Measurements from ENCODE around the gene CDC73. TPM values are rescaled to one million over a fixed set of nuclear protein-coding genes. Genes with fewer than 3 reads are reported as not detected.

CDC73 gene
- total and polyA plus RNA-seq, 2 of the 13 experiments (the other 11 are each of a cell fraction or from before 2014, with no cell fraction given): 20.2 to 26.3 TPM

DNA sequence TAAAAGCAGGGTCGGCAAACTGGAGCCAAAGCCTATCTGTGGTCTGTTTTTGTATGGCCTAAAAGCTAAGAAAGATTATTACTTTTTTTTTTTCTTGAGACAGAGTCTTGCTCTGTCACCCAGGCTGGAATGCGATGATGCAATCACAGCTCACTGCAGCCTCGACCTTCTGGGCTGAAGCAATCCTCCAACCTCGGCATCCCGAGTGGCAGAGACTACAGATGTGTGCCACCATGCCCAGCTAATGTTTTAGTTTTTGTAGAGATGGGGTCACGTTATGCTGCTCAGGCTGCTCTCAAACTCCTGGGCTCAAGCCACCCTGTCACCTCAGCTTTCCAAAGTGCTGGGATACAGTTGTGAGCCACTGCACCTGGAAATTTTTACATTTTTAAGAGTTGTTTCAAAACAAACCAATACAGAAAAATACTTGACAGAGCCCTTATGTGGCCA is 10.2 kb upstream of the CDC73 start (continued):
- TF ChIP-seq PRDM15 (CRISPR knock-in tag; IDR thresholded peaks at IDR 0.05) (no peak), KLF16 (CRISPR knock-in tag; IDR thresholded peaks at IDR 0.05) (no peak; a peak in 1 of 4 replicates), PCBP1 (IDR thresholded peaks at IDR 0.05; ENCODE audit: borderline replicate concordance, low read depth, low read length) (no peak), ZNF768 (CRISPR knock-in tag; IDR thresholded peaks at IDR 0.05) (no peak), RBM22 (optimal IDR thresholded peaks at IDR 0.05; ENCODE audit: low read length) (no peak), ZNF12 (CRISPR knock-in tag; IDR thresholded peaks at IDR 0.05) (no peak), ZFX (CRISPR knock-in tag; IDR thresholded peaks at IDR 0.05; ENCODE audit: low read depth) (no peak), RFX3 (CRISPR knock-in tag; IDR thresholded peaks at IDR 0.05) (no peak), NFRKB (IDR thresholded peaks at IDR 0.05) (no peak), FOXA3 (CRISPR knock-in tag; IDR thresholded peaks at IDR 0.05) (peak; percentile 39; the same call in 1 of the 2 replicates), RXRB (CRISPR knock-in tag; IDR thresholded peaks at IDR 0.05; ENCODE audit: borderline replicate concordance) (peak; percentile 45; the same call in 1 of the 2 replicates), PPARG (CRISPR knock-in tag; conservative IDR thresholded peaks at IDR 0.05) (no peak), KLF9 (CRISPR knock-in tag; IDR thresholded peaks at IDR 0.05; ENCODE audit: low read depth) (no peak), ZNF556 (CRISPR knock-in tag; IDR thresholded peaks at IDR 0.05; ENCODE audit: borderline replicate concordance) (no peak), HBP1 (CRISPR knock-in tag; IDR thresholded peaks at IDR 0.05; ENCODE audit: low read depth) (peak; percentile 77; the same call in 1 of the 2 replicates), CEBPB (IDR thresholded peaks at IDR 0.05; ENCODE audit: borderline replicate concordance, low read depth, low read length) (peak; percentile 99), TAF15 (IDR thresholded peaks at IDR 0.05; ENCODE audit: low read depth, low read length, poor library complexity, severe bottlenecking) (no peak), FOXO1 (CRISPR knock-in tag; IDR thresholded peaks at IDR 0.05) (peak; percentile 44), KDM1A (CRISPR knock-in tag; IDR thresholded peaks at IDR 0.05) (peak; percentile 68; the same call in 1 of the 2 replicates), SALL1 (CRISPR knock-in tag; IDR thresholded peaks at IDR 0.05) (peak; percentile 59)
- TF ChIP-seq, protein P1, sequence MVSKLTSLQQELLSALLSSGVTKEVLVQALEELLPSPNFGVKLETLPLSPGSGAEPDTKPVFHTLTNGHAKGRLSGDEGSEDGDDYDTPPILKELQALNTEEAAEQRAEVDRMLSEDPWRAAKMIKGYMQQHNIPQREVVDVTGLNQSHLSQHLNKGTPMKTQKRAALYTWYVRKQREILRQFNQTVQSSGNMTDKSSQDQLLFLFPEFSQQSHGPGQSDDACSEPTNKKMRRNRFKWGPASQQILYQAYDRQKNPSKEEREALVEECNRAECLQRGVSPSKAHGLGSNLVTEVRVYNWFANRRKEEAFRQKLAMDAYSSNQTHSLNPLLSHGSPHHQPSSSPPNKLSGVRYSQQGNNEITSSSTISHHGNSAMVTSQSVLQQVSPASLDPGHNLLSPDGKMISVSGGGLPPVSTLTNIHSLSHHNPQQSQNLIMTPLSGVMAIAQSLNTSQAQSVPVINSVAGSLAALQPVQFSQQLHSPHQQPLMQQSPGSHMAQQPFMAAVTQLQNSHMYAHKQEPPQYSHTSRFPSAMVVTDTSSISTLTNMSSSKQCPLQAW (CRISPR knock-in tag; IDR thresholded peaks at IDR 0.05): no peak
- TF ChIP-seq, protein P2, sequence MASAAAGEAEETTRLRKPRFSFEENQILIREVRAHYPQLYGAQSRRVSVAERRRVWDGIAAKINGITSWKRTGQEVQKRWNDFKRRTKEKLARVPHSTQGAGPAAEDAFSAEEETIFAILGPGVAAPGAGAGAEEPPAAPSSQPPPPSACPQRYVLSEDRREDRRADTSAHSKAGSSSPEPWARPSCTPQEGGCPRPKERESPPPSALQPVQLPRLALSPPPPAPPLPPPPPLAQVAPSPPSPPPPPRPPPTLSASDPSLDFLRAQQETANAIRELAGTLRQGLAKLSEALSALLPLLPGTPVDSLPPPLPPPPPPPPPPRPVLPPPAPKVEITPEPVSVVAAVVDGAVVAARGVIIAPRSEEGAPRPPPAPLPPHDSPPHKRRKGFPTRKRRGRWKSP (CRISPR knock-in tag; IDR thresholded peaks at IDR 0.05): no peak
- TF ChIP-seq, protein P3, sequence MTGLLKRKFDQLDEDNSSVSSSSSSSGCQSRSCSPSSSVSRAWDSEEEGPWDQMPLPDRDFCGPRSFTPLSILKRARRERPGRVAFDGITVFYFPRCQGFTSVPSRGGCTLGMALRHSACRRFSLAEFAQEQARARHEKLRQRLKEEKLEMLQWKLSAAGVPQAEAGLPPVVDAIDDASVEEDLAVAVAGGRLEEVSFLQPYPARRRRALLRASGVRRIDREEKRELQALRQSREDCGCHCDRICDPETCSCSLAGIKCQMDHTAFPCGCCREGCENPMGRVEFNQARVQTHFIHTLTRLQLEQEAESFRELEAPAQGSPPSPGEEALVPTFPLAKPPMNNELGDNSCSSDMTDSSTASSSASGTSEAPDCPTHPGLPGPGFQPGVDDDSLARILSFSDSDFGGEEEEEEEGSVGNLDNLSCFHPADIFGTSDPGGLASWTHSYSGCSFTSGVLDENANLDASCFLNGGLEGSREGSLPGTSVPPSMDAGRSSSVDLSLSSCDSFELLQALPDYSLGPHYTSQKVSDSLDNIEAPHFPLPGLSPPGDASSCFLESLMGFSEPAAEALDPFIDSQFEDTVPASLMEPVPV (CRISPR knock-in tag; IDR thresholded peaks at IDR 0.05): no peak

All from HepG2 (cell line).